ENCODE results near the gene THSD7B. TPM values are rescaled to one million over a fixed set of nuclear protein-coding genes. Genes with fewer than 3 reads are reported as not detected.

Gene THSD7B
- total and polyA plus RNA-seq, 8 donors, result 0.13 to 4.5 (median 2.7) TPM

- no peaks in the 10 kb centered on the region for H3K36me3 ChIP-seq
- intact Hi-C loops (cut with DNase I), result no loop called here
- no peak overlapping the region for H3K4me3 ChIP-seq
- no peak for TF ChIP-seq CTCF (IDR thresholded peaks at IDR 0.05)
- no peaks in the 10 kb centered on the region for H3K27me3 ChIP-seq
- DNase-seq (no peak), ATAC-seq (peak; percentile 74)
- H3K4me1 ChIP-seq, result no peaks in the 10 kb centered on the region
- H3K9me3 ChIP-seq, result peaks cover 0 to 7% of the 10 kb centered on the region in 2 donors
- H3K27ac ChIP-seq, result no peak overlapping the region
Measured at GRCh38 chr2:137287913-137288639, 522.7 kb downstream of the THSD7B start.

DNA sequence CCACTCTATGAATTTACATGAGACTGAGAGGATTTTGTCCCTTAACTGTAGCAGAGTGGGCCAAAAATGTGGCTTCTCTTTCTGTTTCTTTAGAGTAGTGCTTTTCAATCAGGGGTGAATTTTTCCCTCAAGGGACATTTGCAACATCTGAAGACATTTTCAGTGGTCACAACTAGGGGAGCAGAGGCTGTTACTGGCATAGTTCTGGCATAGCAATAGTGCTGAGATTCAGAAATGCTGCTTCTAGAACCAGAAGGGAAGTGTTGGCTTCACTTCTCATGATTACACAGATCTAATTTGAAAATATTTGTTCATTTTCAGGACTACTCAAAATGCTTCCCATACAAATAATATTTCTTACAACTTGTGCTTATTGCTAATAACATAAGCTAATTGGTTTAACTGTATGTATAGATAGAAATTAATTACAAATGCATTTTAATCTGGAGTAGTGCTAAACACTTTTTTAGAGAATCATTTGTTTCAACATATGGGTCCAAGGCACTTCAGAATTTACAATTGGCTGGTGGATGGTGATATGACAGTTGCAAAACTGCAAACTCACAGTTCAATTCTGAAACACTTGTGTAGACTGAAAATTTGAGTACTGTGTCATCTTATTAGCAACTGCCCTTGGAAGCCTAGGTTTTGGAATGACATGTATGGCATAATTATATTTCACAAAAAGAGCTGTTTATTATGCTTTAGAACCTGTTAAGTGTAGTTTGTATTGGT lies 526.7 kb downstream of the THSD7B start:
- Histone ChIP-seq H3K36me3 (no peaks in the 10 kb centered on the region), H3K4me3 (no peak overlapping the region), H3K27me3 (no peaks in the 10 kb centered on the region), H3K9me3 (no peaks in the 10 kb centered on the region), H3K4me1 (no peaks in the 10 kb centered on the region), H3K27ac (no peak overlapping the region)
- ATAC-seq (no peak), DNase-seq (no peak)
- no peak for TF ChIP-seq CTCF (IDR thresholded peaks at IDR 0.05)
- intact Hi-C loops (cut with DNase I), result no loop called here

- ATAC-seq, result no peak
- intact Hi-C loops (cut with DNase I), result no loop called here
- H3K27ac ChIP-seq, result no peak overlapping the region
- no peak overlapping the region for H3K4me3 ChIP-seq
- DNase-seq, result no peak
- H3K27me3 ChIP-seq, result no peaks in the 10 kb centered on the region
- no peak for TF ChIP-seq CTCF (IDR thresholded peaks at IDR 0.05)
- no peaks in the 10 kb centered on the region for H3K4me1 ChIP-seq
- no peaks in the 10 kb centered on the region for H3K36me3 ChIP-seq
- peaks cover 0 to 11% of the 10 kb centered on the region in 2 donors for H3K9me3 ChIP-seq
Measured at GRCh38 chr2:137298377-137298776, 533.0 kb downstream of the THSD7B start.

DNA sequence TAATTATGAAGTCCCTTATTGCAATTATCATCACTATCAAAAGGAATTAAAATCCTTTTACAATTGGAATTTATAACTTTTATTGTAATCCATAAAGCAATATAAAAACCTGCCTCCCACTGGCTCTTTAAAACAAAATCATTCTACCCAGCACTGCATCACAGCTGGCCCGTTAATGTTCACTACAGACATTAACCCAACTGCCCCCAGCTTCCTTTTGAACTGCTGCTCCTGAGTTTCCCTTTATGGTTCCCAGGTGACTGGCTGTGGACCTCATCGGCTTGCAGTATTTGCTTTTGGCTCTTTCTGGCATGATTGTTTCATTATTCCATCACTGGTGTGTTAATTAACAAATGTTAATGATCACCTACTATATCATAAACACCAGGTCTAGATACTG lies 535.6 kb downstream of the THSD7B start:
- intact Hi-C loops (cut with DNase I), result no loop called here
- ATAC-seq (no peak), DNase-seq (no peak)
- Histone ChIP-seq H3K36me3 (no peaks in the 10 kb centered on the region), H3K9me3 (peaks cover 0 to 11% of the 10 kb centered on the region in 2 donors), H3K4me3 (no peak overlapping the region), H3K4me1 (no peaks in the 10 kb centered on the region), H3K27me3 (no peaks in the 10 kb centered on the region), H3K27ac (no peak overlapping the region)
- no peak for TF ChIP-seq CTCF (IDR thresholded peaks at IDR 0.05)

DNA sequence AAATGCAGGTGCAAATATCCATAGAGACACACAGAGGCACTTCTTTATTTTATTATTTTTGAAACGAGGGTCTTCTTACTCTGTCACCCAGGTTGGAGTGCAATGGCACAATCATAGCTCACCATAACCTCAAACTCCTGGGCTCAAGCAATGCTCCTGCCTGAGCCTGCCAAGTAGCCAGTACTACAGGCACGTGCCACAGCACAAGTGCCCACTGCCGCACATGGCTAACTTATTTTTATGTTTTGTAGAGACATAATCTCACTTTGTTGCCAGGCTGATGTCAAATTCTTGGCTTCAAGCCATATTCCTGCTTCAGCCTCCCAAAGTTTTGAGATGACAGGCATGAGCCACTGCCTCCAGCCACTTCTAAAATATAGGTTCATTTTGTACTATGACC lies 537.6 kb downstream of the THSD7B start:
- intact Hi-C loops (cut with DNase I), result no loop called here
- no peaks in the 10 kb centered on the region for H3K27me3 ChIP-seq
- no peak for TF ChIP-seq CTCF (IDR thresholded peaks at IDR 0.05)
- H3K4me3 ChIP-seq, result no peak overlapping the region
- H3K27ac ChIP-seq, result no peak overlapping the region
- DNase-seq (no peak), ATAC-seq (no peak)
- H3K36me3 ChIP-seq, result no peaks in the 10 kb centered on the region
- peaks cover 0 to 7% of the 10 kb centered on the region in 2 donors for H3K9me3 ChIP-seq
- H3K4me1 ChIP-seq, result no peaks in the 10 kb centered on the region
